ENCODE measurements around the gene RAPGEF2. TPM values are rescaled to one million over a fixed set of nuclear protein-coding genes. Genes with fewer than 3 reads are reported as not detected.
A peak's percentile ranks its signal among the peaks of the same experiment; 100 is the strongest.
"Not testable (repeated sequence)": the region's sequence is repeated elsewhere in the genome, so short reads cannot be mapped to it uniquely, and the experiment has no call there.

Gene RAPGEF2
- total RNA-seq, 2 experiments from 2014 or later: 17.3 to 23.4 TPM

GRCh38 chr4:159183885-159184605 lies 81.2 kb downstream of the RAPGEF2 start:
- ATAC-seq; DNase-seq; H3K27ac Mint-ChIP-seq; H3K36me3 Mint-ChIP-seq; H3K9me3 Mint-ChIP-seq (ENCODE audit: low read depth); CTCF ChIA-PET; H3K4me3 Mint-ChIP-seq; H3K27me3 Mint-ChIP-seq: not testable (repeated sequence)
- H3K4me1 Mint-ChIP-seq: peaks cover 18% of the 10 kb centered on the region

- ATAC-seq: no peak
- H3K4me1 Mint-ChIP-seq: peaks cover 7% of the 10 kb centered on the region
- no peaks in the 10 kb centered on the region for H3K9me3 Mint-ChIP-seq (ENCODE audit: low read depth)
- H3K27me3 Mint-ChIP-seq: no peaks in the 10 kb centered on the region
- H3K4me3 Mint-ChIP-seq: no peak overlapping the region
- no peak for DNase-seq
- H3K36me3 Mint-ChIP-seq: peaks cover 4% of the 10 kb centered on the region
- H3K27ac Mint-ChIP-seq: no peak overlapping the region
- CTCF ChIA-PET: interaction anchor here (1.2 kb wide), 1 partner anchor 17 kb away, joined by 7 read pairs; no protein-coding TSS in a partner anchor
Observed at GRCh38 chr4:159185591-159186023, 82.7 kb downstream of the RAPGEF2 start.

- Mint-ChIP-seq H3K27ac (no peak overlapping the region), H3K9me3 (ENCODE audit: low read depth) (no peaks in the 10 kb centered on the region), H3K27me3 (no peaks in the 10 kb centered on the region), H3K4me3 (no peak overlapping the region), H3K36me3 (peaks cover 3% of the 10 kb centered on the region), H3K4me1 (peaks cover 7% of the 10 kb centered on the region)
- CTCF ChIA-PET: no interaction called here
- DNase-seq (no peak), ATAC-seq (no peak)
Observed at GRCh38 chr4:159188646-159189045, 85.8 kb downstream of the RAPGEF2 start.

GRCh38 chr4:159190651-159191050 lies 87.8 kb downstream of the RAPGEF2 start:
- H3K27ac Mint-ChIP-seq: no peak overlapping the region
- no peaks in the 10 kb centered on the region for H3K36me3 Mint-ChIP-seq
- no peaks in the 10 kb centered on the region for H3K9me3 Mint-ChIP-seq (ENCODE audit: low read depth)
- no peak overlapping the region for H3K4me3 Mint-ChIP-seq
- no peaks in the 10 kb centered on the region for H3K4me1 Mint-ChIP-seq
- CTCF ChIA-PET: interaction anchor here (1.5 kb wide), 1 partner anchor 12 kb away, joined by 6 read pairs; no protein-coding TSS in a partner anchor
- ATAC-seq (no peak), DNase-seq (no peak)
- H3K27me3 Mint-ChIP-seq: no peaks in the 10 kb centered on the region

GRCh38 chr4:159191989-159192388 lies 89.1 kb downstream of the RAPGEF2 start:
- Mint-ChIP-seq H3K4me1 (no peaks in the 10 kb centered on the region), H3K27ac (no peak overlapping the region), H3K9me3 (ENCODE audit: low read depth) (no peaks in the 10 kb centered on the region), H3K4me3 (no peak overlapping the region), H3K27me3 (no peaks in the 10 kb centered on the region), H3K36me3 (no peaks in the 10 kb centered on the region)
- CTCF ChIA-PET: interaction anchor here (1.0 kb wide), 1 partner anchor 10 kb away, joined by 3 read pairs; no protein-coding TSS in a partner anchor
- DNase-seq: no peak
- ATAC-seq: no peak

GRCh38 chr4:159193046-159193620 lies 90.3 kb downstream of the RAPGEF2 start:
- DNase-seq (no peak), ATAC-seq (no peak)
- no peak overlapping the region for H3K4me3 Mint-ChIP-seq
- CTCF ChIA-PET: interaction anchor here (1.0 kb wide), 1 partner anchor 9 kb away, joined by 3 read pairs; no protein-coding TSS in a partner anchor
- H3K9me3 Mint-ChIP-seq (ENCODE audit: low read depth): no peaks in the 10 kb centered on the region
- no peak overlapping the region for H3K27ac Mint-ChIP-seq
- no peaks in the 10 kb centered on the region for H3K36me3 Mint-ChIP-seq
- H3K27me3 Mint-ChIP-seq: no peaks in the 10 kb centered on the region
- peaks cover 3% of the 10 kb centered on the region for H3K4me1 Mint-ChIP-seq

GRCh38 chr4:159195361-159195769 lies 92.5 kb downstream of the RAPGEF2 start:
- Mint-ChIP-seq H3K27ac (no peak overlapping the region), H3K9me3 (ENCODE audit: low read depth) (no peaks in the 10 kb centered on the region), H3K27me3 (no peaks in the 10 kb centered on the region), H3K4me3 (no peak overlapping the region), H3K4me1 (peaks cover 3% of the 10 kb centered on the region), H3K36me3 (no peaks in the 10 kb centered on the region)
- no peak for ATAC-seq
- no peak for DNase-seq
- CTCF ChIA-PET: interaction anchor here (0.7 kb wide), 1 partner anchor 14 kb away, joined by 4 read pairs; no protein-coding TSS in a partner anchor

- Mint-ChIP-seq H3K27me3 (no peaks in the 10 kb centered on the region), H3K27ac (no peak overlapping the region), H3K4me1 (peaks cover 3% of the 10 kb centered on the region), H3K36me3 (no peaks in the 10 kb centered on the region), H3K9me3 (ENCODE audit: low read depth) (no peaks in the 10 kb centered on the region), H3K4me3 (no peak overlapping the region)
- DNase-seq (no peak), ATAC-seq (no peak)
- CTCF ChIA-PET: no interaction called here
Observed at GRCh38 chr4:159197260-159197884, 94.5 kb downstream of the RAPGEF2 start.

- no peaks in the 10 kb centered on the region for H3K9me3 Mint-ChIP-seq (ENCODE audit: low read depth)
- H3K4me3 Mint-ChIP-seq: no peak overlapping the region
- peaks cover 4% of the 10 kb centered on the region for H3K4me1 Mint-ChIP-seq
- H3K36me3 Mint-ChIP-seq: no peaks in the 10 kb centered on the region
- CTCF ChIA-PET: no interaction called here
- no peak for ATAC-seq
- no peak overlapping the region for H3K27ac Mint-ChIP-seq
- H3K27me3 Mint-ChIP-seq: no peaks in the 10 kb centered on the region
- DNase-seq: no peak
Observed at GRCh38 chr4:159197885-159198269, 95.0 kb downstream of the RAPGEF2 start.

- H3K27ac Mint-ChIP-seq: no peak overlapping the region
- ATAC-seq: no peak
- CTCF ChIA-PET: no interaction called here
- H3K36me3 Mint-ChIP-seq: no peaks in the 10 kb centered on the region
- H3K9me3 Mint-ChIP-seq (ENCODE audit: low read depth): no peaks in the 10 kb centered on the region
- DNase-seq: no peak
- no peak overlapping the region for H3K4me3 Mint-ChIP-seq
- H3K27me3 Mint-ChIP-seq: no peaks in the 10 kb centered on the region
- peaks cover 23% of the 10 kb centered on the region for H3K4me1 Mint-ChIP-seq
Observed at GRCh38 chr4:159199826-159200225, 96.9 kb downstream of the RAPGEF2 start.

GRCh38 chr4:159201168-159201567 lies 98.3 kb downstream of the RAPGEF2 start:
- ATAC-seq: no peak
- H3K27ac Mint-ChIP-seq: no peak overlapping the region
- H3K27me3 Mint-ChIP-seq: no peaks in the 10 kb centered on the region
- H3K9me3 Mint-ChIP-seq (ENCODE audit: low read depth): no peaks in the 10 kb centered on the region
- DNase-seq: no peak
- no peaks in the 10 kb centered on the region for H3K36me3 Mint-ChIP-seq
- no peak overlapping the region for H3K4me3 Mint-ChIP-seq
- peaks cover 35% of the 10 kb centered on the region for H3K4me1 Mint-ChIP-seq
- CTCF ChIA-PET: interaction anchor here (1.2 to 4.3 kb wide), 3 partner anchors 9 to 349 kb away, joined by 3 to 33 read pairs (median 27); no protein-coding TSS in a partner anchor

- DNase-seq: no peak
- peak overlapping the region; percentile 5 for H3K4me3 Mint-ChIP-seq
- H3K36me3 Mint-ChIP-seq: peaks cover 11% of the 10 kb centered on the region
- H3K27ac Mint-ChIP-seq: peak overlapping the region; percentile 70
- CTCF ChIA-PET: interaction anchor here (1.2 to 4.3 kb wide), 2 partner anchors 106 to 352 kb away, joined by 3 to 33 read pairs; no protein-coding TSS in a partner anchor
- H3K9me3 Mint-ChIP-seq (ENCODE audit: low read depth): no peaks in the 10 kb centered on the region
- H3K27me3 Mint-ChIP-seq: no peaks in the 10 kb centered on the region
- peaks cover 49% of the 10 kb centered on the region for H3K4me1 Mint-ChIP-seq
- peak; percentile 20 for ATAC-seq
Observed at GRCh38 chr4:159204566-159204965, 101.7 kb downstream of the RAPGEF2 start.

GRCh38 chr4:159205466-159205865 lies 102.6 kb downstream of the RAPGEF2 start:
- no peak for ATAC-seq
- Mint-ChIP-seq H3K4me1 (peaks cover 49% of the 10 kb centered on the region), H3K9me3 (ENCODE audit: low read depth) (no peaks in the 10 kb centered on the region), H3K36me3 (peaks cover 11% of the 10 kb centered on the region), H3K4me3 (no peak overlapping the region), H3K27ac (peak overlapping the region; percentile 83), H3K27me3 (no peaks in the 10 kb centered on the region)
- no peak for DNase-seq
- CTCF ChIA-PET: no interaction called here
